ENCODE results near the gene LDAF1. TPM values are rescaled to one million over a fixed set of nuclear protein-coding genes. Genes with fewer than 3 reads are reported as not detected.

LDAF1 gene
- total and polyA plus RNA-seq, 9 donors: 33.5 to 89.5 (median 71.7) TPM

- 73 to 81% (median 74%) methylated on average over 5 of the region's 5 CpGs for WGBS, 3 donors
- no peak within 1 kb of the TSS for H3K4me3 ChIP-seq
- intact Hi-C loops (cut with DNase I): loop anchor here in 1 of 4 donors (10.0 kb wide), 1 partner anchor 53 kb away; no protein-coding TSS in a partner anchor
- TF ChIP-seq POLR2A (IDR thresholded peaks at IDR 0.05) (no peak), EP300 (IDR thresholded peaks at IDR 0.05) (no peak), CTCF (IDR thresholded peaks at IDR 0.05) (no peak)
- H3K27ac ChIP-seq: no peak within 1 kb of the TSS
- no peaks in the 10 kb centered on the region for H3K4me1 ChIP-seq (ENCODE audit: insufficient read depth)
- H3K9me3 ChIP-seq: no peaks in the 10 kb centered on the region
- no peak for DNase-seq
- H3K36me3 ChIP-seq: no peaks in the 10 kb centered on the region
- no peaks in the 10 kb centered on the region for H3K27me3 ChIP-seq
Measured at GRCh38 chr16:21211486-21211885, 53.0 kb downstream of the LDAF1 start, which contains the start of gene ZP2. ZP2 (minus strand) TSS chr16:21211574; CDS start chr16:21211547, 27 bp downstream.

DNA sequence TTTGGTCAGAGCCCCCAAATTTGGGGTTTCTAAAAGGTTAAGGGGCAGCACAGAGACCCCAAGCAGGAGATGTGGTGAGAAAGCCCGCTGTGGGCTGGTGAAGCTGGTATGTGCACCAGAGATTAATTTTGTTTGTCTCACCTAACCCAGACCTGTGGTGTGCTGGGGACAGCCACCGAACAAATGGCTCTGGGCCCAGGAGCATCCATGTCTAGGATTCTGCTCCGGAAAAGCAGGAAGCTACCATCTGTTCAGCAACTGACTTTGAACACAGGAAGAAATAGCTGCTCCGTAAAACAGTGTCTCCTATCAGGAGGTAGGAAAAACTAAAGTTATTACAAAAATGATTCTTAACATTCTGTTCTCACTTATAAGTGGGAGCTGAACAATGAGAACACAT lies 55.6 kb downstream of the LDAF1 start:
- no peak overlapping the region for H3K27ac ChIP-seq
- H3K4me3 ChIP-seq: no peak overlapping the region
- no peaks in the 10 kb centered on the region for H3K9me3 ChIP-seq
- no peaks in the 10 kb centered on the region for H3K27me3 ChIP-seq
- intact Hi-C loops (cut with DNase I): loop anchor here in 1 of 4 donors (10.0 kb wide), 1 partner anchor 51 kb away; no protein-coding TSS in a partner anchor
- H3K4me1 ChIP-seq (ENCODE audit: insufficient read depth): no peaks in the 10 kb centered on the region
- no peaks in the 10 kb centered on the region for H3K36me3 ChIP-seq
- 36 to 53% (median 48%) methylated on average over 4 of the region's 4 CpGs for WGBS, 3 donors
- no peak for DNase-seq
- no peak for TF ChIP-seq POLR2A (IDR thresholded peaks at IDR 0.05)
- TF ChIP-seq CTCF (IDR thresholded peaks at IDR 0.05): no peak
- TF ChIP-seq EP300 (IDR thresholded peaks at IDR 0.05): no peak

DNA sequence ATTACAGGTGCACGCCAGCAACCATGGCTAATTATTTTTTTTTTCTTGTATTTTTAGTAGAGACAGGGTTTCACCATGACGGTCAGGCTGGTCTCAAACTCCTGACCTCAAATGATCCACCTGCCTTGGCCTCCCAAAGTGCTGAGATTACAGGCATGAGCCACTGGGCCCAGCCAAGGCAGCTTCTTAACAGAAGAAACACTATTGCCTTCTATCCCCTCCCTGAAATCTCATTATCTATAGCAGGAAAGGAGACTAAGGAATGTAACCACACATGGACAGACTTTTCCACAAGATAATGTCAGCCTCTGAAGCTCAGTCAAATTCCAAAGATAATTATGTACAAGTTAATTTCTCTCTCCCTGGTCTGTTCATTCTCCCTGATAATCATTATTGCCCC lies 58.6 kb downstream of the LDAF1 start:
- intact Hi-C loops (cut with DNase I): loop anchor here in 1 of 4 donors (10.0 kb wide), 1 partner anchor 48 kb away; no protein-coding TSS in a partner anchor
- WGBS, 3 donors: 30 to 55% (median 49%) methylated on average over 2 of the region's 2 CpGs
- TF ChIP-seq EP300 (IDR thresholded peaks at IDR 0.05) (no peak), CTCF (IDR thresholded peaks at IDR 0.05) (no peak), POLR2A (IDR thresholded peaks at IDR 0.05) (no peak)
- H3K36me3 ChIP-seq: no peaks in the 10 kb centered on the region
- H3K4me1 ChIP-seq (ENCODE audit: insufficient read depth): no peaks in the 10 kb centered on the region
- no peaks in the 10 kb centered on the region for H3K27me3 ChIP-seq
- no peaks in the 10 kb centered on the region for H3K9me3 ChIP-seq
- no peak overlapping the region for H3K4me3 ChIP-seq
- DNase-seq: no peak
- no peak overlapping the region for H3K27ac ChIP-seq

DNA sequence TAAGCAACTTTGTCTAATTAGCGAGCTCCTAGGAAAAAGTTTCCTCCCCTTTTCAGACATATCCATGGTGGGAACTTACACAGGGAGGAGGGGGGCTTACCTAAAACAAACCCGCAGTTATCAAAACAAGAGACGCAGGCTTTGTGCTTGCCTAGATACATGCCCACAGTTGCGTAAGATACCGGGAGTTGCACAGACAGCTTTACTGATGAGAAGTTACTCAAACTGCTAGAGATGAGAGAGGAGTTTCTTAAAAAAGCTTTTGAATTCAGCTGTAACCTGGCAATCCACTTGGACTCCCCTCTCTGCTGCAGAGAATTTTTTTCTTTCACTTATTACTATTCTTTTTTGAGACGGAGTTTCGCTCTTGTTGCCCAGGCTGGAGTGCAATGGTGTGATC lies 59.7 kb downstream of the LDAF1 start:
- intact Hi-C loops (cut with DNase I): loop anchor here in 1 of 4 donors (10.0 kb wide), 1 partner anchor 47 kb away; no protein-coding TSS in a partner anchor
- Histone ChIP-seq H3K27ac (no peak overlapping the region), H3K9me3 (no peaks in the 10 kb centered on the region), H3K27me3 (no peaks in the 10 kb centered on the region), H3K4me1 (ENCODE audit: insufficient read depth) (no peaks in the 10 kb centered on the region), H3K36me3 (no peaks in the 10 kb centered on the region), H3K4me3 (no peak overlapping the region)
- TF ChIP-seq POLR2A (IDR thresholded peaks at IDR 0.05) (no peak), EP300 (IDR thresholded peaks at IDR 0.05) (no peak)
- WGBS, 3 donors: 6 to 23% (median 12%) methylated on average over 7 of the region's 7 CpGs
- DNase-seq: no peak

DNA sequence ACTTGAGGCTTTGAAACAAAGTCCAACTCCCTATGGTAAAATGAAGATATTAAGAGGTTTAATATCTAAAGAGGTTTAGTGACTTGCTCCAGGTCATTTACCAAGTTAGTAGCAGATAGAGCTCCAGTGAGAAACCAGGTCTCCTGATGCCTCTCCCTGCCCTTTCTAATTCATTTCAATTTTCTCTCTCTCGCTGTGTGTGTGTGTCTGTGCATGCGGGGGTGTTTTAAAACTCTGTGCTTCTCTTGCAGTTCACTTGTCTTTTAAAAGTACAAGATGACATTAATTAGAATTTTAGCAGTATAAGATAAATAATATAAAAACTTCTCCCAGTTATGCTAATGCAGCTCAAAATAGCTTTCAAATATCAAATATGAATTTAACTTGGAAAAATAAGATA lies 61.1 kb downstream of the LDAF1 start:
- Histone ChIP-seq H3K36me3 (no peaks in the 10 kb centered on the region), H3K9me3 (no peaks in the 10 kb centered on the region), H3K27ac (no peak overlapping the region), H3K27me3 (no peaks in the 10 kb centered on the region), H3K4me3 (no peak overlapping the region), H3K4me1 (ENCODE audit: insufficient read depth) (no peaks in the 10 kb centered on the region)
- intact Hi-C loops (cut with DNase I): loop anchor here in 1 of 4 donors (10.0 kb wide), 1 partner anchor 45 kb away; no protein-coding TSS in a partner anchor
- TF ChIP-seq POLR2A (IDR thresholded peaks at IDR 0.05): no peak
- no peak for TF ChIP-seq EP300 (IDR thresholded peaks at IDR 0.05)
- no peak for TF ChIP-seq CTCF (IDR thresholded peaks at IDR 0.05)
- WGBS, 3 donors: 84 to 94% (median 86%) methylated on average over 2 of the region's 2 CpGs
- DNase-seq: no peak
